Measurements from ENCODE around the gene MRPL28.
A peak's percentile ranks its signal among the peaks of the same experiment; 100 is the strongest.
"Not testable (repeated sequence)": the region's sequence is repeated elsewhere in the genome, so short reads cannot be mapped to it uniquely, and the experiment has no call there.

The MRPL28 gene

DNA sequence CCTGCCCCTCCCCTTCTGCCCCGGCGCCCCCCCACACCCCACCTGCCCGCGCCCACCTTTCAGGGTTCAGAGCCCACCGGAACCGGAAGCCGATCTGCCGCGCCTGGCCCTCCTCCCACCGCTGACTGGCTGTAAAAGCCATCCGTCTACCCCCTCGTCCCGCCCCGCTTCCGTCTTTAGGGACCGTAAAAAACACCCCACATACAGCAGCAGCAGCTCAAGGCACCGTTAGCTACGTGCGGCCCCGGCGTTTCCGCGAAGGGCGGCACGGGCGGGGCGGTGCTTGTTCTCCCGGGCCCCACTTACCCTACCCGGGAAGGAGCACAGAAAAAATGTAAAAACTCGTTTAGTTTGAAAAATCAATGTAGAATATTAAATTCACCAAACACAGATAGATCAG, at the start of gene MRPL28:
TSS of gene MRPL28 (minus strand) at position 96 of the 400 bp plus-strand sequence. CDS start 320 bp downstream, outside the sequence.
- DNase-seq, result peak; percentile 95

DNA sequence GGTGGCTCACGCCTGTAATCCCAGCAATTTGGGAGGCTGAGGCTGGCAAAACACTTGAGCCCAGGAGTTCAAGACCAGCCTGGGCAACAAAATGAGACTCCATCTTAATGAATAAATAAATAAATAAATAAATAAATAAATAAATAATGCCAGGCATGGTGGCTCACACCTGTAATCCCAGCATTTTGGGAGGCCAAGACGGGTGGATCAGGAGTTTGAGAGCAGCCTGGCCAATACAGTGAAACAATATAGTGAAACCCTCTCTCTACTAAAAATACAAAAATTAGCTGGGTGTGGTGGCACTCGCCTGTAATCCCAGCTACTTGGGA, 44.8 kb upstream of the MRPL28 start:
- not testable (repeated sequence) for DNase-seq

- DNase-seq, result no peak
Measured at GRCh38 chr16:414395-415169, 44.2 kb upstream of the MRPL28 start.

DNA sequence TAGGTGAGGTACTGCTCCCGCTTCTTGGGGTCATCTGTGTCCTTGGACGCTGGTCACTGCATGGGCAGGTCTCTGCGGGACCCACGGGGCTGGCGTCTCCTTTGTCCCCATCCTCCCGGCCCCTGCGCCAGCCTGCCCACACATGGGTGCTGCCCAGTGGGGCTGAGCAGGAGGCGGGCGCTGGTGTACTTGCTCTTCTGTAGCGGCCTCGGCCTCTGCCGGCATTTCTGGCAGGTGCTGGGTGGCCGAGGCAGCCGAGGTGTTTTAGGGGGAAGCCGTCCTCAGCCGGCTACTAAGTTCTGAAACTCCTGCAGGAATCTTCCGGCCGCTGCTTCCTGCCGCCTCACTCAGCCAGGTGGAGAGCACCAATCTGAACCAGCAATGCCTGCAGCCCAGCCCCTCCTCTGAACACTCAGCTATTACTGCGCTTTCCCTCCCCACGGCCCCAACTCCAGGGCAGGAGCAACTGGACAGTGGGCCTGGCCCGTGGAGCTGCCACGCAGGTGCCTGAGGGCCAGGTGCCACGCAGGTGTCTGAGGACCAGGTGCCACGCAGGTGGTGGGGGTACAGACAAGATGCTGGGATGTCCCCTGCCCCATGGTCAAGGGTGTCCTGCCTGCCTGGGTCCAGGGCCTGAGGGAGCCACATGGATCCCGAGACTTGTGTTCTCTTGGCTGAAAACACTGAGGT, 41.4 kb upstream of the MRPL28 start:
- DNase-seq, result no peak

GRCh38 chr16:410516-411178, 40.3 kb upstream of the MRPL28 start:
- no peak for DNase-seq

DNA sequence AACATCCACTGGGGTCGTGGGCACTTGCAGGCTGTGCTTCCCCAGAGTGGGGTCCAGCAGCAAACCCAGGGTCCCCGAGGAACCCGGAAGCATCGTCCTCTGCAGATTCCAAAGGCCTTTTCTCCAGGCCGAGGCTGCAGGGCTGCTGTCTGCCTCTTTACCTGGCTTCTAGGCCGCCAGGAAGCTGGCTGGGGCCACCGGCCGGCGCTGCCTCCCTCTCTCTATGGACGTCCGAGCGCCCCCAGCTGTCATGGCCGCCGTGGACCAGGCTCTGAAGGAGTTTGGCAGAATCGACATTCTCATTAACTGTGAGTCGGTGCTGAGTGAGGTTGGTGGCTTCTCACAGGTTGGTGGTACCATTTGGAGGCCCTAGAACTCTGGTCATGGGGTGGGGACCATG, 36.9 kb upstream of the MRPL28 start:
- no peak for DNase-seq

DNA sequence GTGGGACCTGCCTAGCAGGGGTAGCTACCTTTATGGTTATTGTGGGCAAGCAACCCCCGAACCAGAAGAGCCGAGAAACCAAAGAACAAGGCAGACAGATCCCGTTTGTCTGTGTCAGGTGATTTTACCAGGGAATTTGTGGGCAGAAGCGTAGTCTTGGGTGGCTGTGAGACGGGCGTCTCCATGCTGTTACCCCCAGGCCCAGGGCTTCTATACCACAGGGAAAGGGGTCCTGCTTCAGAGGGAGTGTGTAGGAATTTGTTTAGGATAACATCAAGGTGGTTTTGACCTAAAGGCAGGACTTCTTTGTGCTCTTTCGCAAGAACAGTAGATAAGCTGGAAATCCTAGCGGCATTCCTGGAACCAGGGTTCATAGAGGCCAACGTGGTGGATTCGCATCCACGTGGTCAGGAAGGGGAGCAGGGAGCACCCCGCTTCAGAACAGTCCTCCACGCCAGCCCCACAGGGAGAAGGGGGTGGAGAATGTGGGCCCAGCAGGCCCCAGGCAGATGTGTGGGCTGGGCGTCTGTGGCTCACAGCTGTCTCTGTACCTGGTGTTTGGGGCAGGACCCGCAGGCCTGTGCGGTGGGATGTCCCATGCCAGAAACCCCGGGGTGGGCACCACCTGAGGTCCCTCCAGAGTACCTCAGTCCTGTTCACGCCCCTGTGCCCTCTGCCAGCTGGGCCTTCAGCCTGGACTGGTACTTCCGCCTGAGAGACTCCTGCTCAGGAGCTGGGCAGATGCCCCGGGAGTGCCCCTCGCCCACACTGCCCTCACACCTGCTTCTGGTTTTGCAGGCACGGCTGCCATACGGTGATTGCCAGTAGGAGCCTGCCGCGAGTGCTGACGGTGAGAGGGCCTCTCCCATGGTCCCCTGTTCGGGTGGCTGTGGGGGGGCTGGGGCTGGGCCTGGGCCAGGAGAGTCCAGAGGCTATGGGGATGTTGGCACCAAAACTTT, 35.5 kb upstream of the MRPL28 start:
- DNase-seq, result no peak

DNA sequence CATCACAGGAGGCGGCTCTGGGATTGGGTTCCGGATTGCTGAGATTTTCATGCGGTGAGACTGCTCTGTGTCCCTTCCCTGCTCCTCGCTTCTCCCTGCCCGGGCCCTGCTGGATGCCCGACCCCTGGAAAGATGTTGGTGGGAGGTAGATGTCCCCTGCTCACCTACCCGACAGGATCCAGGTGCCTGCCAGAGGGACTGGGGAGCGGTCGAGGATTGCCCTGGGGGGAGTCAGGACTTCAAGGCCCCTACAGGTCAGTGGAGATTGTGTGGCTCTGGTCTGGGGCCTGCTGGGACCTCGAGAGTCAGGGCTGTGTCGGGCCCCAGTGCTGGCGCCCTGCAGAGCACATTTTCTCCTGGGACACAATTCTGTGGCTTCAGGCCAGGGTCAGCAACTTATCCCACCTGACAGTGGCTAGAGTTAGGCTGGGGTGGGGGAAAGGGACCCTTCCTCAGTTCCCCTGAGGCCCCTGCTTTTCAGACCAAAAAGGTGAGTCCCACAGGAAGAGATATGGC, 34.7 kb upstream of the MRPL28 start:
- DNase-seq, result no peak

GRCh38 chr16:401468-402348, 31.4 kb upstream of the MRPL28 start, which contains the start of gene DECR2:
Gene DECR2, plus strand, starts transcription at chr16:401885. Its CDS starts 79 bp downstream, at chr16:401964.
- peak; percentile 89 for DNase-seq

DNA sequence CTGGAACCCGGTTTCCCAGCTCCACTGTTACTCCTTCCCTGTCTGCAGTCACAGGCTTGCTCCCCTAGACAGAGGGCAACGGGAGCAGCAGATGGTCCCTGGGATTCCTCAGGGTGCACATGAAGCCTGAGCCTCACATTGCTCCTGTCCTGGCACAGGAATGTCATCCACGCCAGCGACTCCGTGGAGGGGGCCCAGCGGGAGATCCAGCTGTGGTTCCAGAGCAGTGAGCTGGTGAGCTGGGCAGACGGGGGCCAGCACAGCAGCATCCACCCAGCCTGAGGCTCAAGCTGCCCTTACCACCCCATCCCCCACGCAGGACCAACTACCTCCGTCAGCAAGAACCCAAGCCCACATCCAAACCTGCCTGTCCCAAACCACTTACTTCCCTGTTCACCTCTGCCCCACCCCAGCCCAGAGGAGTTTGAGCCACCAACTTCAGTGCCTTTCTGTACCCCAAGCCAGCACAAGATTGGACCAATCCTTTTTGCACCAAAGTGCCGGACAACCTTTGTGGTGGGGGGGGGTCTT, 29.8 kb upstream of the MRPL28 start:
- DNase-seq, result no peak

DNA sequence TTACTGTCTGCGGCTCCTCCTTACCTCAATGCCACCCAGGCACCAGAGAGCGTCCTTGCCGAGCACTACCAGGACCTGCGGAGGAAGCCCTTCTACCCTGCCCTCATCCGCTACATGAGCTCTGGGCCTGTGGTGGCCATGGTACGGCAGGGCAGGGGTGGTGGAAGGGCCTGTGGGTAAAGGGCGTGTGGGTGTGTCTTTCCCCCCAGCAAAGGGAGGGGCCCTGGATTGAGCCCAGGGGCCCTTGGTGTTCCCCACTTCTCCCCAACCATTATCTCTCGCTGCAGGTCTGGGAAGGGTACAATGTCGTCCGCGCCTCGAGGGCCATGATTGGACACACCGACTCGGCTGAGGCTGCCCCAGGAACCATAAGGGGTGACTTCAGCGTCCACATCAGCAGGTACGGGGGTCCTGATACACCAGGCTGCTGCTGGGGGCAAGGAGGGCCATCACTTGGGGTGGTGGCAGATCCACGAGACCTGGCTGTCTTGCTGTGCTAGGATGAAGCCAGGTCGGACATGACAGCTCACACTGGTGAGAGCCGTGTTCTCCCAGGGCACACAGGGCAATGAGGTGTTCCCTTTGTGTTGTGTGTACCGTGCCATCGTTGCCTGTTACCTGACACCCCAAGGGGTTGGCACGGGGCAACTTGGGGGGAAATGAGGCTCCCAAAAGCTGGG, 29.1 kb upstream of the MRPL28 start:
- DNase-seq, result no peak

- no peak for DNase-seq
Measured at GRCh38 chr16:398561-399339, 28.4 kb upstream of the MRPL28 start.

GRCh38 chr16:397736-398332, 27.5 kb upstream of the MRPL28 start:
- no peak for DNase-seq

- peak; percentile 37 for DNase-seq
Measured at GRCh38 chr16:397135-397661, 26.9 kb upstream of the MRPL28 start, which contains the start of gene NME4. Gene NME4, plus strand, starts transcription at chr16:397199. Its CDS starts 24 bp downstream, at chr16:397223.

DNA sequence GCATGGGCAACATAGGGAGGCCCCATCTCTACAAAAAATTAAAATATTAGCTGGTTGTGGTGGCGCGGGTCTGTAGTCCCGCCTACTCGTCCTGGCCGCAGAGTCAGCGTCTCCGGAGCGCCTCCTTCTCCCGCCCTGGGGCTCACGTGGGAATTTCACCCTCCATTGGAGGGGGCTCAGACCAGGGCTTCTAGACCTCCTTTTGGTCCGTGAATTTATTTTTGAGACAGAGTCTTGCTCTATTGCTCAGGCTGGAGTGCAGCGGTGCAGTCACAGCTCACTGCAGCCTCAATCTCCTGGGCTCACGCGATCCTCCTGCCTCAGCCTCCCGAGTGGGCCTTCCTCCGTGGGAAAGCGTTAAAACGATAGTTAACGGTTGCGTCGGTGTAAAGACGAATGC, 26.3 kb upstream of the MRPL28 start:
- DNase-seq, result peak; percentile 55

DNA sequence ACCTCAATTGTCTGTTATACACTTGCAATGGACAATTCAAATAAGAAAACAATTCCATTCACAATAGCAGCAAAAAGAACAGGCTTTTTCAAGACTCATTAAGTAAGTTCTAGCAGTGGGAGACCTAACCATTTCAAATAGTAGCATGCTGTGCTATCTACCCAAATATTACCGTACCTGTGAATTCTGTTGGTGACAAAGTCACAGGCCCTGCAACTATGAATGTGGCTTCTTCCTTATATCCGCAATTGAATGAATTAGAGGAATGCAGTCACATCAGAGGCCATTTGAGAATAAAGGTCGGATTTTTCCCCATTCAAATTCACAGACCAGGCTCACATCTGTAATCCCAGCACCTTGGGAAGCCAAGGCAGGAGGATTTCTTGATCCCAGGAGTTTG, 25.9 kb upstream of the MRPL28 start:
- peak; percentile 55 for DNase-seq

DNA sequence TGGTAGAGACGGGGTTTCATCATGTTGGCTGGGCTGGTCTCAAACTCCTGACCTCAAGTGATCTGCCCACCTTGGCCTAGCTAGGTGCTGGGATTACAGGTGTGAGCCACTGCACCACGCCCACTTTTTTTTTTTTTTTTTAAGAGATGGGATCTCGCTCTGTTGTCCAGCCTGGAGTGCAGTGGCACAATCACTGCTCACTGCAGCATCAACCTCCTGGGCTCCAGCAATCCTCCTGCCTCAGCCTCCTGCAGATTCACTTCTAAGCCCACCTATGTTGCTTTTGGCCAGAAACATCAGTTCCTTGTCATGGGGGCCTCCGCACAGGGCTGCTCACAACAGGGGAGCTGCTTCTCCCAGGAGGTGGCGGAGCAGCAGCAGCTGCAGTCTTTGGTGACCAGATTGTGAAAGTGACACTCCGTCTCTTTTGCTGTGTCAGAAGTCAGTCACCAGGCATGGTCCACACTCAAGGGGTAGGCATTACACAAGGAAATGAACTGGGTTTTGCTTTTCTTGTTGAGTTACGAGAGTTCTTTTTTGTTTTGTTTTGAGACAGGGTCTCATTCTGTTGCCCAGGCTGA, 22.2 kb upstream of the MRPL28 start:
- no peak for DNase-seq

DNA sequence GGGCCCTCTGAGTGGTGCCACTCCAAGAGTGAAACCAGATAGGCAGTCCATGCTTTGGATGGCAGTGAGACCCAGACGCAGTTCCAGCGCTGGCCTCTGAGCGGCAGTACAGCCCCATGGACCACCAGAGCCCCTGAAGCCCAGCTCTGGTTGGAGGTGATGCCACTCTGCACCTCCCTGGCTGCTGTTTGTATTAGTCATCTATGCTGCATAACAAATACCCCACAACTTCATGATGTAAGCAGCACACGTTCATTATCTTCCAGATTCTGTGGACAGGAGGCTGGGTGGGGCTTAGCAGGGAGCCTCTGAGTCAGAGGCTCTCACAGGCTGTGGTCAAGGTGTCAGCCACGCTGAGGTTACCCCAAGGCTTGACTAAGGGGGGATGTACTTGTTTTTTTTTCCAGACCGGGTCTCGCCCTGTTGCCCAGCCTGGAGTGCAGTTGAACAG, 21.6 kb upstream of the MRPL28 start:
- DNase-seq, result peak; percentile 41
